NCI-H2196 treated with DMSO at 0.1 percent for 48 hours (cell line): ENCODE results near the gene DCST2.

Source experiments
- DNase-seq: peaks from one replicate; lab custom pipeline; 2025; ENCODE audit not compliant: unreplicated experiment; lab: John Stamatoyannopoulos, UW

The DCST2 gene

GRCh38 chr1:155070158-155070621 lies 36.6 kb upstream of the DCST2 start:
- DNase-seq = no peak

GRCh38 chr1:155069551-155070157 lies 36.1 kb upstream of the DCST2 start:
- DNase-seq = peak; percentile 71

DNA sequence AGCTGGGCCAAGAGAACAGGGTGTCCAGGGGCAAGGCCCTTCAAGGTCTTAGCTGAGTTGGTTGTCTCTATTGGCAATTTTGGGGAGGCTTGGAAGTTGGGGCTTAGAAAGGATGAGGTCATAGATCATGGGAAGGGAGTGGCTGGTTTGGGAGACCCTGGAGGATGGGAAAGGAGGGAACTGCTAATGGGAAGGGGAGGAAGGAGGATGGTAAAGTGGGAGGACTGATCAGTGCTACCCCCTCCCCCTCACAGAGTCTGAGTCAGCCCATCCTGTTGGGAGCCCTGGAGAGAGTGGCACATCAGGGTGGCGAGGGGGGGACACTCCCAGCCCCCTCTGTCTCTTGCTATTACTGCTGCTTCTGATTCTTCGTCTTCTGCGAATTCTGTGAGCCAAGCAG lies 35.0 kb upstream of the DCST2 start:
- no peak for DNase-seq

- DNase-seq = no peak
These were observed 33.2 kb upstream of the DCST2 start for GRCh38 chr1:155066777-155067176.

- no peak for DNase-seq
These were observed 31.4 kb upstream of the DCST2 start for GRCh38 chr1:155064832-155065429.

GRCh38 chr1:155064111-155064831 lies 30.7 kb upstream of the DCST2 start:
- peak; percentile 30 for DNase-seq

DNA sequence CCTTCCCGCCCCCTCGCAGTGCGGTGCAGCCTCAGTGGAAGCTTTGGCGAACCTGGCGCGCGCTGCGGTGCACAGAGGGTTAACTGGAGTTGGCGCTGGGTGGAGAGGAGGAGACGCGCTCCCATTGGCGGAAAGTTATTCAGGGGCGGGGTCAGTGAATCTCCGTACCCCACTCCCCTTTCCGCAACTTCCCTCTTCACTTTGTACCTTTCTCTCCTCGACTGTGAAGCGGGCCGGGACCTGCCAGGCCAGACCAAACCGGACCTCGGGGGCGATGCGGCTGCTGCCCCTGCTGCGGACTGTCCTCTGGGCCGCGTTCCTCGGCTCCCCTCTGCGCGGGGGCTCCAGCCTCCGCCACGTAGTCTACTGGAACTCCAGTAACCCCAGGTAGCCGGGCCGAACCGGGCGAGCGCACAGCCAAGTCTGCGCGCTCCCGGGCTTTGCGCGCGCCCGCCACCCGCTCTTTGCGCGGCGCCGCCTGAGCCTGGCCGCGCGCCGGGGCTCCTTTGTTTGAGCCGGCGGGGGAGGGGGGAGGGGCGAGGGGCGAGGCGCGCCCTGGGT lies 30.0 kb upstream of the DCST2 start, which contains the start of gene EFNA4:
Gene EFNA4, plus strand, starts transcription at position 191 of the 561 bp plus-strand sequence. Its CDS starts 84 bp downstream, at position 275.
- peak; percentile 64 for DNase-seq

DNA sequence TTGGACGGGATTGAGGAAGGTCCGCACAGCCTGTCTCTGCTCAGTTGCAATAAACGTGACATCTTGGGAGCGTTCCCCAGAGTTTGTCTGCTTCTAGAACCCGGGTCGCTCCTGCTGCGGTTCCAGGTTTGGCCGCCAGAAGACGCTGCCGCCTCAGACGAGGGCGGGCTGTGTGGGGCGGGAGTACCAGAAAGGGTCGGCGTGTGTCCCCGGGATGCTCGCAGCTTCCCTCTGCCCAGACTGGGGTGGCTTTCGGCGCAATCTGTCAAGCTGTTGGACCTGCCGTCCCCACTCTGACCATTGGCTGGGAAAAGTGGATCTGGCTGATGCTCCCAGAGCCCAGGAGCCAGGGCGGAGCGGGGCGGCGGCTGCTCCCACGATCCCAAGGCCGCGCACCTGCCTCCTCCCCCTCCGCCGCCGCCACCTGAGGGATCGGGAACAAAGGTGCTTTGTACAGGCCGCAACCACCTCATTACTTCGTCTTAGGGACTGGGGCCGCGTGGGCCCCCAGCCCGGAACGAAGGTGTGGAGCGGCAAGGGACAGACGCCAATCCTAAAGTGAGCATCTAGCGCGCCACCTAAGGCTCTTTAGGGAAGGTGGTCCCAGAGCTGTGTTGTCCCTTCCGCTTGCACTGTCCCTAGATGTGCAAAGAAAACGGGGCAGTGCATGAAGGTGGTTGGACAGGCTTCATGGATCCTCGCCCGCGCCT lies 29.3 kb upstream of the DCST2 start:
- DNase-seq = no peak

DNA sequence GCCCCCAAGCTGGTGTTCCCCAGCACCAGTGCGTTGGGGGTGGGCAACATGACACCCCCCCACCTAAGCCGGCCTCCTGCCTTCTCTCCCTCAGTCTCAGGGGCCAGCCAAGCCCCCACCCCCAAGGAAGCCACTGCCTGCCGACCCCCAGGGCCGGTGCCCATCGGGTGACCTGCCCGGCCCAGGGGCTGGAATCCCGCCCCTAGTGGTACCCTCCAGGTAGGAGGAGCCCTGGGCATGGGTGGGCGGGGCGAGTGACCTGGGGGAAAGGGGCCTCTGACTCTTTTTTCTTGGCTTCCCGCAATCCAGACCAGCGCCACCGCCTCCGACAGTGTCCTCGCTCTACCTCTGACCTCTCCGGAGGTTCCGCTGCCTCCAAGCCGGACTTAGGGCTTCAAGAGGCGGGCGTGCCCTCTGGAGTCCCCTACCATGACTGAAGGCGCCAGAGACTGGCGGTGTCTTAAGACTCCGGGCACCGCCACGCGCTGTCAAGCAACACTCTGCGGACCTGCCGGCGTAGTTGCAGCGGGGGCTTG lies 28.6 kb upstream of the DCST2 start:
- DNase-seq = no peak

- peak; percentile 58 for DNase-seq
These were observed 28.0 kb upstream of the DCST2 start for GRCh38 chr1:155061381-155062150.

GRCh38 chr1:155060736-155061135 lies 27.2 kb upstream of the DCST2 start:
- no peak for DNase-seq

- DNase-seq = no peak
These were observed 24.2 kb upstream of the DCST2 start for GRCh38 chr1:155057788-155058211.

GRCh38 chr1:155057104-155057503 lies 23.5 kb upstream of the DCST2 start:
- DNase-seq = no peak

DNA sequence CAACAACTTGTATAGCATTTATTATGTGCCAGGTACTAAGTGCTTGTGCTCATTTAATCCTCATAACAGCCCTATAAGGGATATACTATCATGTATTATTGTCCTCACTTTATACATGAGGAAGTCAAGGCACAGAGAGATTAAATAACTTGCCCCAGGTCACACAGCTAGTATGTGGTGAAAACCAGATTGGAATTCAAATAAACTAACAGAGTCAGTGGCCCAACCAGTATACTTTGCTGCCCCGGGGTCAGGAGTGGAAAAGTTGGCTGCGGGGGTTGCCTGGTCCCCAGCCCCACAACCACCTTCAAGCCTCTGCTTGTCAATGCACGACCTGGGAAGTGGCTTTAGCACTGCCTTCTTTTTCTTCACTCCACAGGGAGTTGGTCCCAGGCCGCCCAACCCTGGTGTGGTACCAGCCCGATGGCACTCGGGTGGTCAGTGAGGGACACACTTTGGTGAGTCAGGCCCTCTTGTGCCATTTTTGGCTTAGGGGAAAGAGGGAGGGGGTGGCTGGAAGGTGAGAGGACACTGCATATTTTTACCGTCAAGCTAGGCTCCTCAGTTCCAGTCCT lies 20.0 kb upstream of the DCST2 start:
- no peak for DNase-seq

GRCh38 chr1:155052439-155053395 lies 19.1 kb upstream of the DCST2 start:
- no peak for DNase-seq

GRCh38 chr1:155051777-155052398 lies 18.3 kb upstream of the DCST2 start:
- DNase-seq = peak; percentile 27

DNA sequence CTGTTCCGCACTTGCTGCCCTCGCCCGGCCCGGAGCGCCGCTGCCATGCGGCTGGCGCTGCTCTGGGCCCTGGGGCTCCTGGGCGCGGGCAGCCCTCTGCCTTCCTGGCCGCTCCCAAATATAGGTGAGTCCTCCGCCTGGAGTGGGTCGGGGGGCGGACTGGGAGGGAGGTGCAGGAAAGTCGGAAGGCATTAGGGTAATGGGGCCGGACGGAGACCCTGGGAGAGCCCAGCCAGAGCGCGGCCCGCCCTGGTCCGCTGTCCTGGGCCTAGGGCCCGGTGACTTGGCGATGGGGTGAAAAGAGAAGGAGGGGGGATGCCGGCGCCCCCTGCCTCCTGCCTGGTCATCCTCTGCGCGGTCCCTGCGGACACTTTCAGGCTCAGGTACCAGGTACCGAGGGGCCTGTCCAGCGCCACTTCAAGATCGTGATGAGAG lies 17.8 kb upstream of the DCST2 start:
- DNase-seq = no peak
